IPS DF 6.9 (cell line): Measurements from ENCODE around the gene YAP1.

Experiments
- DNase-seq: peaks from one replicate; pipeline ENCODE4 v3.0.0-alpha.2; 2013; ENCODE audit warnings: low read depth, low spot score
- H3K27ac ChIP-seq: one replicate; pipeline ENCODE4 v1.5.1; 2013; ENCODE audit warnings: low read length, control low read depth
- H3K27me3 ChIP-seq: 2 replicates; pipeline ENCODE4 v1.6.1; 2013; ENCODE audit warnings: mild to moderate bottlenecking, low read length; ENCODE audit not compliant: control insufficient read depth, insufficient read depth
- H3K36me3 ChIP-seq: 2 replicates; pipeline ENCODE4 v1.6.1; 2013; ENCODE audit warnings: low read length; ENCODE audit not compliant: control insufficient read depth, insufficient read depth
- H3K4me1 ChIP-seq: 2 replicates; pipeline ENCODE4 v1.6.1; 2013; ENCODE audit warnings: low read length; ENCODE audit not compliant: control insufficient read depth, insufficient read depth
- H3K4me3 ChIP-seq: 2 replicates; pipeline ENCODE4 v1.5.1; 2013; ENCODE audit warnings: mild to moderate bottlenecking, low read length
- H3K9me3 ChIP-seq: 2 replicates; pipeline ENCODE4 v1.6.1; 2013; ENCODE audit warnings: low read length, inconsistent platforms; ENCODE audit not compliant: control insufficient read depth, insufficient read depth
- WGBS: extraction: QIAGEN DNeasy Blood & Tissue Kit; methylation state at CpG from one replicate; pipeline ENCODE4 v1.1.7; 2013; ENCODE audit warnings: mixed read lengths, missing lambda C conversion rate; ENCODE audit not compliant: insufficient read length, insufficient coverage; 5-methylcytosine and 5-hydroxymethylcytosine counted together

Gene YAP1

DNA sequence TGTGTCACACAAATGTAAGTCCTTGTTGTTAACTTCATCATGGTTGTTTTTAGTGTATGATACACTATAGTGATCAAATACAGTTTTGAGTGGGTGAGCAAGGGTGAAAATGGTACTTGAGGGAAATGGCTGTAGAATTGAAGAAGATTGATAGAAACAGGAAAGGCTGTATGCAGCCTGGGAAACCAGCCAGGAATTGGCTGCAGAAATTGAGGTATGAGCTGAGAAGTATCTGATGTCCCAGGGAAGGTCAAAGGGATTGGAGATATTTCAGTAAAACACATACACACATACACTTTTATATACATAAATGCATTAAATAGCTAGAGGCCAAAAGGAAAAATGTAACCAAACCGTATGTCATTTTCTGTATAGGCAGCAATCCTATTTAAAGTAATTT lies 13.1 kb upstream of the YAP1 start:
- H3K27me3 ChIP-seq = no peaks in the 10 kb centered on the region
- H3K9me3 ChIP-seq = no peaks in the 10 kb centered on the region
- no peak overlapping the region for H3K4me3 ChIP-seq
- H3K4me1 ChIP-seq = no peaks in the 10 kb centered on the region
- no peak for DNase-seq
- H3K36me3 ChIP-seq = no peaks in the 10 kb centered on the region
- no peak overlapping the region for H3K27ac ChIP-seq
- WGBS = no CpG with 5 or more reads among the region's 1 CpG

- no peak for DNase-seq
- Histone ChIP-seq H3K4me3 (no peak overlapping the region), H3K27me3 (no peaks in the 10 kb centered on the region), H3K4me1 (no peaks in the 10 kb centered on the region), H3K36me3 (no peaks in the 10 kb centered on the region), H3K9me3 (no peaks in the 10 kb centered on the region), H3K27ac (no peak overlapping the region)
- WGBS = no CpG with 5 or more reads among the region's 2 CpGs
These were observed 10.5 kb upstream of the YAP1 start for GRCh38 chr11:102099755-102100154.

DNA sequence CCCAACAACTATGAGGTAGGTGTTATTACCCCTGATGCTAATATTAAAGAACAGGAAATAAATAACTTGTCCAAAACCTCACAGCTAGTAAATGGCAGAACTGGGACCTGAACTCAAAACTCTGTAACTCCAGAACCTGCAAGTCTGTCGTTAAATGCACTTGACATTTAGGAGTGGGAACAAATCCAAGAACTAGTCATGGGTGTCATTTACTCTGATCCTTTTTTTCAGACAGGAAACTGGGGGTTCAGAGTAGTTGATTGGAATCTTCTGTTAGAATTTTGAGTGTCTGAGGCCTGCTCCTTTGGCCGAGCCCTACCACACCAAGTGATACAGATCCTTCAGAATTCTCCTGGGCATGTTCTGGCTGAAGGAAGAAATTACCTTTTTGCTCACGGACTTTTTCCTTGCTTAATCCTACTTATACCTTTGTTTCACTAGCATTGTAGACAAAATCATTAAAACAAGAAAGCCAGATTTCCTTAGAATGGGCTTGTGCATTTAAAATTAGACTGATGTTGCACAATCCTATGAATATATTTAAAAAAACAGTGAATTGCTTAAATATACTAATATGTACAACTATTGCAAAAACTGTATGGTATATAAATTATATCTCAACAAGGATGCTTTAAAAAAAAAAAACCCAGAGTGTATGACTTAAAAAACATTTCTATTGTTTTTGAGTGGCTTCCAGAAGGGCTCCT lies 1.4 kb upstream of the YAP1 start:
- Histone ChIP-seq H3K4me3 (no peak overlapping the region), H3K36me3 (no peaks in the 10 kb centered on the region), H3K27ac (no peak overlapping the region), H3K9me3 (no peaks in the 10 kb centered on the region), H3K27me3 (no peaks in the 10 kb centered on the region), H3K4me1 (no peaks in the 10 kb centered on the region; the same call in 1 of the 2 replicates)
- no CpG with 5 or more reads among the region's 3 CpGs for WGBS
- DNase-seq = no peak

GRCh38 chr11:102110761-102111010 lies 439 bp downstream of the YAP1 start:
- peaks cover 3% of the 10 kb centered on the region; the same call in 1 of the 2 replicates for H3K4me1 ChIP-seq

GRCh38 chr11:102111011-102111786 lies 952 bp downstream of the YAP1 start:
- Histone ChIP-seq H3K4me1 (peaks cover 3% of the 10 kb centered on the region; the same call in 1 of the 2 replicates), H3K27ac (no peak overlapping the region), H3K4me3 (peak overlapping the region; percentile 97), H3K9me3 (no peaks in the 10 kb centered on the region), H3K27me3 (no peaks in the 10 kb centered on the region), H3K36me3 (no peaks in the 10 kb centered on the region)
- no CpG with 5 or more reads among the region's 61 CpGs for WGBS
- no peak for DNase-seq

More at GRCh38 chr11:102110761-102111010, 439 bp downstream of the YAP1 start:
- Histone ChIP-seq H3K36me3 (no peaks in the 10 kb centered on the region), H3K4me3 (peak overlapping the region; percentile 97), H3K27ac (no peak overlapping the region), H3K9me3 (no peaks in the 10 kb centered on the region), H3K27me3 (no peaks in the 10 kb centered on the region)
- no peak for DNase-seq
- WGBS = no CpG with 5 or more reads among the region's 31 CpGs

DNA sequence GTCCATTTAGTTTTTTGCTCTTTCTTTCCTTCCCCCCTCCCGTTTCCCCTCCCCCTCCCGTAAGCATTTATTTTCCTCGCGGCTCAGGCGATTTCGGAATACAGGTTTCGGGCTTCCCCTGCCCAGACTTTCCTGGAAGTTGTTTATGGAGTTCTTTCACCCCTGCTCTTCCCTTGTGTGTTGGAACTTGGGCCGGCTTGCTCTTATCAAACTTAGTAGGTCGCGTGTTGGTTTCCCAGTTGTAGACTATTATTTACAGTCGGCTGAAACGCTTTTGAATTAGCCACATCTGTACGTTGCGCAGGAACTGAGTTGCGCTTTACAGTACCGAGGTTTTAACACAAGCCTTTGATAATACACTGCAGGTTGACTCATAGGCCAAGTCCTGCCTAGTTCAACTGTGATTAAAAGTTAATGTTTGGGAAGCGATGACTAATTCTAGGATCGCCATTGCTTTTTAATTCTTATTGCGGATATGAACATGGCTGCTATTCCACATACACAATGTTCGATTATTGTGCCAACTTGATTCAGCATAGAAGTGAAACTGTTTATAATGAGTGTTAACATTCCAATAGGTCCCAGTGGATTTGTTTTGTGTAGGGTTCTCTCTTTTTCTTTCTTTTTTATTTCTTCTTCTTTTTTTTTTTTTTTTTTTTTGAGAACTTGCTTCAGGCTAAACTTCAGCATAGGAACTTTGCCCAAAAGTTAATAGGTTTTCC lies 1.7 kb downstream of the YAP1 start:
- Histone ChIP-seq H3K4me3 (peak overlapping the region; percentile 97; the same call in 1 of the 2 replicates), H3K27ac (peak overlapping the region; percentile 28), H3K27me3 (no peaks in the 10 kb centered on the region), H3K4me1 (peaks cover 3% of the 10 kb centered on the region; the same call in 1 of the 2 replicates), H3K9me3 (no peaks in the 10 kb centered on the region), H3K36me3 (no peaks in the 10 kb centered on the region)
- DNase-seq = no peak
- WGBS = no CpG with 5 or more reads among the region's 20 CpGs

GRCh38 chr11:102112509-102112821 lies 2.2 kb downstream of the YAP1 start:
- no peaks in the 10 kb centered on the region for H3K27me3 ChIP-seq
- no peak overlapping the region for H3K27ac ChIP-seq
- H3K4me3 ChIP-seq = peak overlapping the region; percentile 36; the same call in 1 of the 2 replicates
- H3K9me3 ChIP-seq = no peaks in the 10 kb centered on the region
- WGBS = no CpG with 5 or more reads among the region's 5 CpGs
- H3K4me1 ChIP-seq = peaks cover 3% of the 10 kb centered on the region; the same call in 1 of the 2 replicates
- no peak for DNase-seq
- H3K36me3 ChIP-seq = no peaks in the 10 kb centered on the region

- no peaks in the 10 kb centered on the region for H3K36me3 ChIP-seq
- no peak for DNase-seq
- peaks cover 3% of the 10 kb centered on the region; the same call in 1 of the 2 replicates for H3K4me1 ChIP-seq
- no peak overlapping the region for H3K4me3 ChIP-seq
- no peaks in the 10 kb centered on the region for H3K9me3 ChIP-seq
- WGBS = no CpG with 5 or more reads among the region's 4 CpGs
- no peak overlapping the region for H3K27ac ChIP-seq
- no peaks in the 10 kb centered on the region for H3K27me3 ChIP-seq
These were observed 3.8 kb downstream of the YAP1 start for GRCh38 chr11:102114032-102114431.

GRCh38 chr11:102115557-102115956 lies 5.3 kb downstream of the YAP1 start:
- H3K9me3 ChIP-seq = no peaks in the 10 kb centered on the region
- H3K36me3 ChIP-seq = no peaks in the 10 kb centered on the region
- H3K4me3 ChIP-seq = no peak overlapping the region
- no peaks in the 10 kb centered on the region for H3K27me3 ChIP-seq
- H3K4me1 ChIP-seq = peaks cover 3% of the 10 kb centered on the region; the same call in 1 of the 2 replicates
- no peak for DNase-seq
- no peak overlapping the region for H3K27ac ChIP-seq

DNA sequence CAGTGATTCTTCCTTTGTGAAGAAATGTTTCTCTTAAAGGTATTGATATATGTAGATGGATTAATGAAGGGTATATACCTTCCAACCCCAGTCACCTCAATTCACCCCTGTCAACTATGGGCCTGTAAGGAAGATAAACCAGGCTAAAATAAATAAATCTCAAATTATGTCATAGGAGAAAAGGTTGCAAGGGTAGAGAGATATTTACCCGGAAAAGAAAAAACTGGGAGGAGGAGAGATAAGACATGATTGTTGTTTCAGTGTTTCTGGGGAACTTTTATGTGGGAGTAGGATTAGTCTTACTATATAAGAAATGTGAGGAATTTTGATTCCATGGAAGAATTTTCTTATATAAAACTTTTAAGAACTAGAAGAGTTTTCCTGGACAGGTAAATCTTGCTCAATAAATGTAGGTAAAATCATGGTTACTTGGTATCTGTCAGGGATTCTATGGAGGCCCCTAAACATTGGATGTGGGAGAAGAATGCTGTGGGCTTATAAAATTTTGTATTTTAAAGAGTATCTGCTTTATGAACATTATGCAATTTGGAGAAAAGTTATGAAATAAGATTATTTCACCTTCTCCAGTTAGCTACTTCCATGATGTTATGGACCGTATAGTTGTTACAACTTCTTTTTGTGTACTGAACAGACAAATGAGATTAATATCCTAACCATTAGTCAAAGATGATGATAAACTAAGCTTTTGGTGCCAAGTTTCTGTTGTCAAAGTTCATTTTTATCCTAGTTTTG lies 6.4 kb downstream of the YAP1 start:
- H3K4me3 ChIP-seq = no peak overlapping the region
- H3K27ac ChIP-seq = no peak overlapping the region

More for the DNA sequence above, 6.4 kb downstream of the YAP1 start:
- H3K9me3 ChIP-seq = no peaks in the 10 kb centered on the region
- DNase-seq = no peak
- WGBS = no CpG with 5 or more reads among the region's 2 CpGs
- peaks cover 3% of the 10 kb centered on the region for H3K4me1 ChIP-seq
- no peaks in the 10 kb centered on the region for H3K27me3 ChIP-seq
- no peaks in the 10 kb centered on the region for H3K36me3 ChIP-seq
